ENCODE measurements around the gene POLG2.

GRCh38 chr17:64428406-64428805 lies 68.4 kb downstream of the POLG2 start:
- TF ChIP-seq CTCF (IDR thresholded peaks at IDR 0.05; ENCODE audit: low read depth, low read length, poor library complexity, severe bottlenecking) (no peak), EZH2phosphoT487 (IDR thresholded peaks at IDR 0.05; ENCODE audit: borderline replicate concordance, low read length) (no peak)

All from DOHH2 (cell line).